Activated T-cell treated with anti-CD3 and anti-CD28 coated beads for 48 hours (primary cell): ENCODE results near the gene REELD1.
A peak's percentile ranks its signal among the peaks of the same experiment; 100 is the strongest.

Source experiments
- DNase-seq: peaks from one replicate; pipeline ENCODE4 v3.0.0-alpha.2; 2020; ENCODE audit warnings: low read depth

The REELD1 gene

GRCh38 chr4:146224326-146224966 is 10.1 kb downstream of the REELD1 start:
- no peak for DNase-seq

DNA sequence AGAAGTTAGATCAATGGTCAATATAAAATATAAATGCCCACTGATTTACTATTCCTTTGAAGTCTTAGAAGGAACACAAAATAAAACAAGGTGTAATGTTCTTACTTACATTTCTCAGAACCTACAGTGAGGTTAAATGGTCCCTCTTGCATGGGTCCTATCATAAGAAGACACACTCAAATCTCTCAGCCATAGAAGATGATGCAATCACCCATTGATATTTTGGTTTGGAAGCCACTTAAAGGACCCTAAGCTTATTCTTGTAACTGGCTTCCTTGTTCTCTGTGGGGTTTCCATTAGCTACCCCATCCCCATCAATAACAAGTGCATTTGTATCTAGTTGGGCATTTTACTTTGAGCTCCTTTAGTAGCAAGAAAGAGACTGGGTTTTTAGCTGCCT is 15.1 kb downstream of the REELD1 start:
- no peak for DNase-seq

DNA sequence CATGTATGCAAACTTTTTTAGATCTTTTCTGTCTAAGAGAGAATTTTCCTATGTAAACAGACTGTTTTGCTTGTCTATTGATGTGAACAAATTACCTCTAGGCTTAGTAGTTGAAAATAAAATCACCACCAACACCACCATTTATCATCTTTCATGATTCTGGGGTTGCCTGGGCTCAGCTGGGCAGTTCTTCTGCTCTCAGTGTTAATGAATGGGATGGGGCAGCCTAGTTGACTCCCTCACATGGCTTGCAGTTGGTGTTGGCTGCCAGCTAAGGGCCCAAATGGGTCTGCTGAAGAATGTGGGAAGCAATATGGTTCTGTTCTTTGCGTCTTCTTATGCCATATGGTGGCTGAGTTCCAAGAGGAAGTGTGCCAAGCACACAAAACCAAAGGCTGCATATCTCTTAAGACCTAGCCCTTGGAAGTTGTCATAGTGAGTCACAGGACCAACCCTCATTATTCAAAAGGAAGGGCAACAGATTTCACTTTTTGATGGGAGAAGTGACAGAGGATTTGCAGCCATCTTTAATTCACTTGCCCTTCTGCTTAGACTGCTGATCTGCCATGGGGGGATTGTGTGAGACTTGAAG is 17.9 kb downstream of the REELD1 start:
- no peak for DNase-seq

- DNase-seq = no peak
Observed at GRCh38 chr4:146235654-146236177, 21.4 kb downstream of the REELD1 start.

- DNase-seq = no peak
Observed at GRCh38 chr4:146236216-146236615, 21.9 kb downstream of the REELD1 start.

DNA sequence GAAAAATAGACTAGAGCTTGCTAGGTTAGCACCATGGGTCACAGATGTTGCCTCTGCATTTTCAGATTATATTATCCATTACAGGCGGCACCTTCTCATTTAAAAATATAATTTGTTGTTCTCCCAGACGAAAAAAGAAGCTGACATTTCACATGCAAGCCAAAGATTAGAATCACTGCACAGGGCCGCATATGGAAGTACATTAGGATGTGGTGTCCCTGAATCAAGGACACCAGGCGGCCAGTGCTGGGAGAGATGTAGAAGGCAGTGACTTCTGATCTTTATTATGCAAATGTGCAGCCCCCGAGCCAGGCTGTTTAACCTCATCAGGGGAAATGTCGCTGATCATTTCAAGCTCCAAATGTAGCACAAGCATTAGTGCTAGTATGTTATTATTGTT is 22.8 kb downstream of the REELD1 start:
- no peak for DNase-seq

- no peak for DNase-seq
Observed at GRCh38 chr4:146238107-146238506, 23.8 kb downstream of the REELD1 start.

GRCh38 chr4:146243141-146243882 is 29.0 kb downstream of the REELD1 start:
- DNase-seq = peak; percentile 72

- no peak for DNase-seq
Observed at GRCh38 chr4:146243883-146244277, 29.5 kb downstream of the REELD1 start.

DNA sequence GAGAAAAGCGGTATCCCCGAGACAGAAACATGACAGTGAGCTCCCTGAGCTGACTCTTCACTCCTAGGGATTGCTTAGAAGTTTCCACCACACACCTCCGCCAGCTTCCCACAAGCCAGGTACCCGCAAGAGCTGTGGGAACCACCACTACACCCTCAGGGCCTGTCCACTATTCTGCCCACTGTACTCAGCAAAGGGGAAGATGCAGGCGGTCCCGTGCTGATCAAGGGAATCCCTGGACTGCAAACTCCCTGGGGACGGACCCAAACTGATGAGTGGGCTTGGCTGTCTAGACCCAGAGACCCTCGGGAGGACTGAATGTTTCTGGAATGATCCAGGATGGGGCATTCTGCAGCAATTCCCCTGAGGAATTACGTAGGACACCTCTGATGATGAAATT is 30.2 kb downstream of the REELD1 start:
- DNase-seq = no peak

- DNase-seq = no peak
Observed at GRCh38 chr4:146245246-146245645, 30.9 kb downstream of the REELD1 start.

- DNase-seq = no peak
Observed at GRCh38 chr4:146245850-146246249, 31.5 kb downstream of the REELD1 start.

- no peak for DNase-seq
Observed at GRCh38 chr4:146246381-146246780, 32.0 kb downstream of the REELD1 start.

GRCh38 chr4:146247356-146247755 is 33.0 kb downstream of the REELD1 start:
- DNase-seq = no peak

DNA sequence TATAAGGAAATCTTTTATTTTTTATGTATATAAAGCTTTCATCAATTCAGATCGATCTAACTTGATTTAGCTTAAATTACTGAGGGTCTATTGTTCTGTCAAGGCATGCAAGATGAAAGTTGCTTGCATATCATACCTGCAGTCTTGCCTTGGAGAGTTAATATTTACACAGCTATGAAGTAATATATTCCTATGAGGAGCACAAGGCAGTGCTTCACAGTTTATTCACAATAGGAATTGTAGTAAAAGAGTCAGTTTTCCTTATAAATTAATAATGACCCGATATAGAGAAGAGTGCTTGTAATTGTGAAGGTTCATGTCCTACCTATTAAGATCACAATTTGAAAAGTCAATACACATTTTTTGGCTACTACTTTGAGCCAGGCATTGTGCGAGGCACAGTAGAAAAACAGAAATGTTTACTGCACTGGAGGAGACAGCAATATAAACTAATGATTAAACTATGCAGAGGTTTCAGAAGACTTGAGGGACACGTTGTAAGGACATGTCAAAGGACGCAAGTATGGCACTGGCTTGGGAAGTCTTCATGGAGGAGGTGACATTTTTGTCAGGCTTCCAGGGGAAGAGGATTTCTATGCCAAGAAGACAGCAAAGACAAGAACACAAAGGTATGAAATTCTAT is 38.8 kb downstream of the REELD1 start:
- DNase-seq = no peak

- no peak for DNase-seq
Observed at GRCh38 chr4:146255463-146255862, 41.1 kb downstream of the REELD1 start.

DNA sequence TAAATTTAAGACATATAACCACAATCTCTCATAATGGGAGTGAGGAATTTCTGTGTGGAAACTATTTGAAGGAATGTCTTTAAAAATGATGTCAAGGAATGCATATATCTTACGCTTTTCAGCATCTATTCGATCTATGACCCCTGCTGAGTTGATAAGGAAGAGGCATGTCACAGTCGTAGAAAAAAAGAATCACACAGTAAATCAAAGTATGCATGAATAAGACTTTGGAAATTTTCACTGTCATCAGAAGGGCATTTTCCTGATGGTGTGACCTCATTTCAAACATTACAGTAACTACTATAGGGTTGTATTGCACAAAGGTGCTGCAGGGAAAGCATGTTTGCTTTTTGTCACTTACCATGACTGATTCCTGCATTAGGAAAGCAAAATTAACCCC is 41.5 kb downstream of the REELD1 start:
- no peak for DNase-seq

DNA sequence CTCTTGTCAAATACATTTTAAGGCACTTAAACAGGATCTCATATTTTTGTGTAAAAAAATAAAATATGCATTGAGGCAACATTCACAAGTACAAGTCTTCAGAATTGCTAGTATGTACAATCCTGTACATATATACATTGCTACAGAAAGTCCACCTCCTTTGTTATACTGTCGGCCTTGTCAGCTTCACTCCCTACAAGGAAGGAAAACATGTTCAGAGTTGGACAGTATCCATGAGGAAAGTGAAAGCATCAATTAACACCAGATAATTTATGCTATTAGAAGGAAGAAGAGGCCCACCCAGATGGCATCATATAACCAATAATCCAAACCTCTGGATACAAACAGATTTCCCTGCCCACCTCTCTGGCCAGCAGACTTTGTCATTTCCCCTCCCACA is 42.0 kb downstream of the REELD1 start:
- DNase-seq = no peak

DNA sequence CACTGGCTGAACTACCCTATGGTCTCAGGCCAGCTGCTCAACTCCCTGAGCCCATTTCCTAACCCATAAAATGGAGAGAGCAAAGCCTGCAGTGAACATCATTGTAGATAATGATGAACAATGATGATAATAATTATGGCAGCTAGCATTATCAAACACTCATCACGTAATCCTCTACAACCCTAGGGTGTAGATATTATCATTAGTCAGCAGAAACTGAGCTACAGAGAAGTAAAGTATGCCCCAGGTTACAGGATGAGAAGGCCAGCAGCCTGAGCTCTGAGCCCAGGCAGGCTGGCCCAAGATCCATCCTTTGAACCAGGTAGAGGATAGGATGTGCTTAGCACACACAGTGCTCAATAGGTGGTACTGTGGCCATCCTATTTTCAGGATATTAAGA is 43.2 kb downstream of the REELD1 start:
- DNase-seq = no peak

DNA sequence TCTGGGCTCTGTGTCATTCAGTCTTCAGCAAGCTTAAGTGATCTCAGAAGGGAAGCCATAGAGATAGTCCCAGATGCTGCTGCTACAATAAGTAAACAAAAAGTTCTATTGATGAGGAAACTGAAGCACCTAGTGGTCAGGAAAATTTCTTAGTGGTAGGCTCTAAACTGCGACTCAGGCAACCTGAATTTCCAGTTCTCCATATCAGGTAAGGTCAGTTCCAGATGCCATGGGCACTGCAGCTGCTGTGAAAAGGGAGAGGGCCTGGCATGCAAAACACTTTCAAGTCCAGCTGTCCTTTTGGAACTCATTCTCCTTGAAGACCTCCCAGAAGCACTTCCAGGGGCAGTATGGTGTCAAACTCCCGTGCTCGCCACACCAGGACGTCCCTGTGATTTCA is 46.2 kb downstream of the REELD1 start:
- no peak for DNase-seq

- DNase-seq = no peak
Observed at GRCh38 chr4:146261041-146261440, 46.7 kb downstream of the REELD1 start.

GRCh38 chr4:146263793-146264192 is 49.5 kb downstream of the REELD1 start:
- no peak for DNase-seq
